Measurements from ENCODE around the gene EXOC2.
A peak's percentile ranks its signal among the peaks of the same experiment; 100 is the strongest.
"Not testable (repeated sequence)": the region's sequence is repeated elsewhere in the genome, so short reads cannot be mapped to it uniquely, and the experiment has no call there.

The EXOC2 gene

GRCh38 chr6:628766-629165 is 64.2 kb downstream of the EXOC2 start:
- DNase-seq (ENCODE audit: low read depth): no peak

- DNase-seq (ENCODE audit: low read depth): no peak
Observed at GRCh38 chr6:626236-626635, 66.7 kb downstream of the EXOC2 start.

- peak; percentile 2 for DNase-seq (ENCODE audit: low read depth)
Observed at GRCh38 chr6:624979-625378, 68.0 kb downstream of the EXOC2 start.

- no peak for DNase-seq (ENCODE audit: low read depth)
Observed at GRCh38 chr6:622462-622861, 70.5 kb downstream of the EXOC2 start.

- no peak for DNase-seq (ENCODE audit: low read depth)
Observed at GRCh38 chr6:621931-622330, 71.0 kb downstream of the EXOC2 start.

- DNase-seq (ENCODE audit: low read depth): no peak
Observed at GRCh38 chr6:620950-621349, 72.0 kb downstream of the EXOC2 start.

- DNase-seq (ENCODE audit: low read depth): no peak
Observed at GRCh38 chr6:620166-620565, 72.8 kb downstream of the EXOC2 start.

- DNase-seq (ENCODE audit: low read depth): no peak
Observed at GRCh38 chr6:617456-618100, 75.4 kb downstream of the EXOC2 start.

- DNase-seq (ENCODE audit: low read depth): no peak
Observed at GRCh38 chr6:613981-614380, 79.0 kb downstream of the EXOC2 start.

- no peak for DNase-seq (ENCODE audit: low read depth)
Observed at GRCh38 chr6:611928-612327, 81.0 kb downstream of the EXOC2 start.

- DNase-seq (ENCODE audit: low read depth): no peak
Observed at GRCh38 chr6:610882-611281, 82.1 kb downstream of the EXOC2 start.

- no peak for DNase-seq (ENCODE audit: low read depth)
Observed at GRCh38 chr6:609905-610304, 83.0 kb downstream of the EXOC2 start.

GRCh38 chr6:606829-607379 is 86.0 kb downstream of the EXOC2 start:
- DNase-seq (ENCODE audit: low read depth): no peak

GRCh38 chr6:605895-606294 is 87.0 kb downstream of the EXOC2 start:
- DNase-seq (ENCODE audit: low read depth): not testable (repeated sequence)

GRCh38 chr6:604579-604978 is 88.4 kb downstream of the EXOC2 start:
- no peak for DNase-seq (ENCODE audit: low read depth)

GRCh38 chr6:603265-603664 is 89.7 kb downstream of the EXOC2 start:
- no peak for DNase-seq (ENCODE audit: low read depth)

GRCh38 chr6:599576-600448 is 93.1 kb downstream of the EXOC2 start:
- no peak for DNase-seq (ENCODE audit: low read depth)

GRCh38 chr6:593907-594212 is 99.1 kb downstream of the EXOC2 start:
- no peak for DNase-seq (ENCODE audit: low read depth)

GRCh38 chr6:593139-593906 is 99.6 kb downstream of the EXOC2 start:
- peak; percentile 31 for DNase-seq (ENCODE audit: low read depth)

- DNase-seq (ENCODE audit: low read depth): no peak
Observed at GRCh38 chr6:589090-589489, 103.8 kb downstream of the EXOC2 start.

- DNase-seq (ENCODE audit: low read depth): no peak
Observed at GRCh38 chr6:586553-586952, 106.4 kb downstream of the EXOC2 start.

GRCh38 chr6:583635-584034 is 109.3 kb downstream of the EXOC2 start:
- DNase-seq (ENCODE audit: low read depth): no peak

GRCh38 chr6:583116-583515 is 109.8 kb downstream of the EXOC2 start:
- DNase-seq (ENCODE audit: low read depth): no peak
